ENCODE results near the gene EMILIN2.
"Not testable (repeated sequence)": the region's sequence is repeated elsewhere in the genome, so short reads cannot be mapped to it uniquely, and the experiment has no call there.

Gene EMILIN2

DNA sequence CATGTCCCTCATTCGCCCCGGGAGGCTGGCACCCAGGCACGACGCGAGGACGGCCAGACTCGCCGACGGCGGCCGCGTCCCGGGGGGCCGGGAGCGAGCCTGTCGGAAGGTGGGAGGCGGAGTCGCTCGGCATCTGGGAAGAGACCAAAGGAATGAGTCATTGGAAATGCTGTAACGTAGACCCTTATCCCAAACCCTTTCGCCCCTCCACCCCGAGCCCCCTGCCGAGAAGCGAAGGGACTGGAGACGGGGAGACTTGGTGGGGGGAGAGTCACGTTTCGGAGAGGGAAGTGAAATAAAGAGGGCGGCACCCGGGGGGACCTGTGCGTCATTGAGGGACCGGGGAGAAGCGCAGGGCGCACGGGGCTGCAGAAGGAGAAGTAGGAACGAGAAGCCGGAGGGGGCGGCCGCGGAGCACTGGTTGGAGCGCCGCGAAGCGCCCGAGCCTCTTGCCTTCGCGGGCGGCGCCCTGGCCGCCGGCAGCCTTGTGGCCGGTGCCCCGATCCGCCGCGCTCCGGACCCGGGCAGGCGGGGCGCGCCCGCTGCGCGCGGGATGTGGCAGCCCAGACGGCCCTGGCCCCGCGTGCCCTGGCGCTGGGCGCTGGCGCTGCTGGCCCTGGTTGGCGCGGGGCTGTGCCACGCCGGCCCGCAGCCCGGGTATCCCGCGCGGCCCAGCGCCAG, at the start of gene EMILIN2:
Gene EMILIN2 (plus strand): TSS at position 371 of the 681 bp plus-strand sequence. CDS start 183 bp downstream, at position 554.
- no peak for DNase-seq (ENCODE audit: low read depth, low spot score)

DNA sequence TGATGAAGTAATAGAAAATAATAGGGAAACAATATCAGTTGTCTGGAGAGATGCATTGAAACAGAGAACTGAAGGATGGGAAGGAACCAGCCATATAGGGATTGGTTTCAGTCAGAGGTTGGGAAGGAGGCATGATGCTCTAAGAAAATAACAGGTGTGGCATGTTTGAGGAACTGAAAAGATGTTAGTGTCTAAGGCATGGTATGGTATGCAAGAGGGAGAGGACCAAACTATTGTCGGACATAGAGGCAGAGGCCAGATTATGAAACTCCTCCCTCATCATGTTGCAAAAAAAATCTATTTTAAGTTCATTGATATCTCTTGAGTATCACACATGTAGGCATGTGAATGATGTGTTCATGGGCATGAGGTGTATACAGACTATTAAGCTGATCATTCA, 48.9 kb upstream of the EMILIN2 start:
- DNase-seq (ENCODE audit: low read depth, low spot score), result no peak

- no peak for DNase-seq (ENCODE audit: low read depth, low spot score)
These were observed 47.4 kb upstream of the EMILIN2 start for GRCh38 chr18:2799369-2799768.

GRCh38 chr18:2805970-2806943, 40.5 kb upstream of the EMILIN2 start:
- DNase-seq (ENCODE audit: low read depth, low spot score), result no peak

GRCh38 chr18:2808640-2809039, 38.2 kb upstream of the EMILIN2 start:
- DNase-seq (ENCODE audit: low read depth, low spot score), result not testable (repeated sequence)

- DNase-seq (ENCODE audit: low read depth, low spot score), result not testable (repeated sequence)
These were observed 37.1 kb upstream of the EMILIN2 start for GRCh38 chr18:2809666-2810183.

DNA sequence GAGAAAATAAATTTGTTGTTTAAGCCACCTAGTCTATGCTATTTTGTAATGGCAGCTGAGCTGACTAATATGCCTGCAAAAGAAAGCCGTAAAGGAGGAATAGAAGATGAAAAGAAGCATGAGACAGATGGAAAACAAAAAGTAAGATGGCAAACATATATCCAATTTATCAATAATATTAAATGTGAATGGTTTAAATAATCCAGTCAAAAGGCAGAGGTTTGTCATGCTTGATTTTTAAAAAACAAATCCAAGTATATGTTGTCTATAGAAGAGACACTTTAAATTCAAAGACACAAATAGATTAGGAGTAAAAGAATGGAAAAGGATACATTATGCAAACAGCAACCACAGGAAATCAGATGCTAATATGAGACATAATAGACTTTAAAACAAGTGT, 35.4 kb upstream of the EMILIN2 start:
- no peak for DNase-seq (ENCODE audit: low read depth, low spot score)

- DNase-seq (ENCODE audit: low read depth, low spot score), result no peak
These were observed 31.9 kb upstream of the EMILIN2 start for GRCh38 chr18:2814928-2815327.

DNA sequence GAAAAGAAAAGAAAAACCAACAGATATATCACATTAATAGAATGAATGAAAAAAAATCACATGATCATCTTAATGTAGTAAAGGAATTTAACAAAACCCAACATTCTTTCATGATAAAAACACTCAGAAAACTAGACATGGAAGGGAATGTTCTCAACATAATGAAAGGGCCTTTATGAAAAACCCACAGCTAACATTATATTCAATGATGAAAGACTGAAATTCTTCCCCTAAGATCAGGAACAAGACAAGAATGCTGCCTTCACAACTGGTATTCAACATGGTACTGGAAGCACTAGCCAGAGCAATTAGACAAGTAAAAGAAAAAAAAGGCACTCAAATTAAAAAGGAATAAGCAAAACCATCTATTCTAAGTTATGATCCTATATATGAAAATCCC, 28.5 kb upstream of the EMILIN2 start:
- no peak for DNase-seq (ENCODE audit: low read depth, low spot score)

DNA sequence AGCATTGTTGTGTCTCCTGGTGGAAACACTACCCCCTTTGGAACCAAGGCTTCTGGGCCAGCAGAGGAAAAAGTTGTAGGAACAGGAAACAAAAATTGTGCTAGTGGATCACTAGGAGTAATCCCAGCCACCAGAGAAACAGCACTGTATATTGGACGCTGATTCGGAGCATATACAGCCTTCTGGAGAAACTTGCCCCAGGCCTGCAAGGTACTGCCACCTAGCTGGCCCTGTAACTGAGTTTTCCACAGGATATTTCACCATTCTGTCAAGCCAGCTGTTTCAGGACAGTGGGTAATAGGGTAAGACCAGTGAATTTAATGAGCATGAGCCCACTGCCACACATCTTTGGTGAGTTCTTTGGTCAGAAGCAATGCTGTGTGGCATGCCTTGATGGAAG, 25.1 kb upstream of the EMILIN2 start:
- no peak for DNase-seq (ENCODE audit: low read depth, low spot score)

- no peak for DNase-seq (ENCODE audit: low read depth, low spot score)
These were observed 24.4 kb upstream of the EMILIN2 start for GRCh38 chr18:2822213-2822921.

DNA sequence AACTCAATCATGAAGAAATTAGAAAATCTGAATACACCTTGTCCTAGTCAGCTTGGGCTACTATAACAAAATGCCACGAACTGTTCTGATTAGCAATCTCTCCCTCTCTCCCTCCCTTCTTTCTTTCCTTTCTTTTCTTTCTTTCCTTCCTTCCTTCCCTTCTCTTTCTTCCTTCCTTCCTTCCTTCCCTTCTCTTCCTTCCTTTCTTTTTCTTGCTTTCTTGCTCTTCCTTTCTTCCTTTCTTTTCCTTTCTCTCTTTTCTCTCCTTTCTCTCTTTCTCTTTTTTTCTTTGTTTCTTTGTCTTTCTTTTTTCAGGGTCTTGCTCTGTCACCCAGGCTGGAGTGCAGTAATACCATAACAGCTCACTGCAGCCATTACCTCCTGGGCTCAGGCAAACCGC, 23.6 kb upstream of the EMILIN2 start:
- no peak for DNase-seq (ENCODE audit: low read depth, low spot score)

GRCh38 chr18:2823966-2824365, 22.8 kb upstream of the EMILIN2 start:
- no peak for DNase-seq (ENCODE audit: low read depth, low spot score)

- DNase-seq (ENCODE audit: low read depth, low spot score), result no peak
These were observed 21.9 kb upstream of the EMILIN2 start for GRCh38 chr18:2824865-2825264.

DNA sequence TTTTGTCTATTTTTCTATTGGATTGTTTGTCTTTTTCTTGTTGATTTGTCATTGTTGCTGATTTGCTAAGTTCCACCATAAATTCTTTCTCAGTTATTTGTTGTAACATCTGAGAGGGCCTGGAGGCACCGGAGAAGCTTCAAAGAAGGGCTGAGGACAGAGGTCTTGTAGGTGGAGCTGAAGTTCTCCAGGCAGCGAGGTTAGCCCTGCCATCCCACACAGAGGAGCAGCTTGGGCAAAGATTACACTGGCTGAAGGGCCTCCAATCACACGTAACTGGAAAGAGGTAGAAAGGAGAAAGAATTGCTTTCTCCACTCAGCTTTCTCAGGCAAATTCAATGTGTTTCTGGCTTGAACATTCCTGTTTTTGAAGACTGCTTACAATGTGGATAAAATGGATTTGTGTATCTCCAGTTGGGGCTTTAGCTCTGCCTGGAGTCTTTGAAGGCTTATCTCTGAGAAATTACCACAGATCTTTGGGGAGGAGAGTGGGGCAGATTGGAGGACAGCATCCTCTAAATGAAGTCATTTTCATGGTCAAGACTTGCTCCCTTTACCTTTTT, 21.1 kb upstream of the EMILIN2 start:
- DNase-seq (ENCODE audit: low read depth, low spot score), result no peak

DNA sequence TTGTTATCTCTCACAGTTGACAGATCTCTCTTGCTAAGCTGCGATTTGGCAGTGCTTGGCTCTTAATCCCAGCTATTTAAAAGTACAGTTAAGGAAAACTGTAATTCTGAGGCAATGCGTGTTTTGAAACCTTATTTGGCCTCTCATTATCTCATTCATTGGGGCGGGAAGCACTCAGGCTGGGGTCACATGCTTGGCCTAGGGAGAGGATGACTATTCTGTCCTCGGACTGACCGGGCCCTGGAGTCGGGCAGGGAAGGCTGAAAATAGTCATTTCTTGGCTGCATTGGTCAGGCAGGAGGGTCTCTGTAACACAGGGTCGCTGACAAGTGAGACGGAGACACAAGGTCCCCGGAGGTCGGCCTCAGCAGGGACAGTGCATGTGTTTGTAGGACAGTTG, 20.2 kb upstream of the EMILIN2 start:
- DNase-seq (ENCODE audit: low read depth, low spot score), result no peak

GRCh38 chr18:2827061-2827460, 19.7 kb upstream of the EMILIN2 start:
- DNase-seq (ENCODE audit: low read depth, low spot score), result no peak

GRCh38 chr18:2836118-2836517, 10.7 kb upstream of the EMILIN2 start:
- DNase-seq (ENCODE audit: low read depth, low spot score), result not testable (repeated sequence)

DNA sequence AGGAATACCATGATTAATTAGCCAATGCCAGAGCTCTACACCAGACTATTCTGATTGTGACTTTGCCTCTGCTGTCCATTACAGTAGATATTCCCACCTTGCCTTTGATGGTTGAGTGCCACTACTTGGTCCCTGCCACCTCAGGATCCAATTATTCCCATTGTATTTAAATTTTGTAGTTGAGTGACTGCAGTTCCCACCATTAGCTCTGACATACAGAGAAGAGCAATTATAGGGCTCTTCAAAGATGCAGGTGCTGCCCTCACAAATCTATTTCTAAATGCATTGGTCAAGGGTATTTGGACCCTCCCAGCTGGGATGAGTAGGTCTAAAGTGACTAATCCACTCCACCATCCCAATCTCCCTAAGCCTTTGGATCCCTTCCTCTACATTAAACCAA, 9.5 kb upstream of the EMILIN2 start:
- DNase-seq (ENCODE audit: low read depth, low spot score), result not testable (repeated sequence)

DNA sequence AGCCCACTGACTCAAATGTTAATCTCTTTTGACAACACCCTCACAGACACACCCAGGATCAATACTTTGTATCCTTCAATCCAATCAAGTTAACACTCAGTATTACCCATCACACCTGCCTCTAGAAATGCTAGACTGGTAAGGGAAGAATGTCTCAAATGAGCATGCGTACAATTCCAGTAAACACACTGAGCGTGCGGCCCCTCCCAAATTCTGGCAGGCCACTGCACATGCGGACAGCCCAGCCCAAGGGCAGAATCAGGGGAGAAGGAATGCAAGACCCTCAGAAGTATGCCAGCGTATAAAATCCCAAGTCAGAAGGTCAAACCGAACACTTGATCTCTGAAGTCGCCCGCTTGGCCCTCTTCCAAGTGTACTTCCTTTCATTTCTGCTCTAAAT, 7.6 kb upstream of the EMILIN2 start:
- no peak for DNase-seq (ENCODE audit: low read depth, low spot score)

DNA sequence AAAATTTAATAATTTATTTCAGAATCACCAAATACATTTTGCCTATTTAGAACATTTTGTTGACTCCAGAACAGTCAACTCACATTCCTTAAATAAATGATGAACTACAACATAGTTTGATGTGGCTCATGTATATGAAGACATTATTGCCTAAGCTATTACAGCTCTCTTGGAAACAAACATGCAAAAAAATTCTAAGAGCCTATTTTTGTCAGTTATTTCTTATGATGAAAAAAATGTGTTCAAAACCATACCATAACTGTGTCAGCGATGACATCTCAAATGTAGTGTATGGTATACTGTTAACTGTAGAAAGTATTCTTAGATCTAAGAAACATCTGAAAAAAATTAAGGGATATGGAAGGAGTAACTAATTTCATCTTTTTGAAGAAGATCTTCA, 6.3 kb upstream of the EMILIN2 start:
- no peak for DNase-seq (ENCODE audit: low read depth, low spot score)

DNA sequence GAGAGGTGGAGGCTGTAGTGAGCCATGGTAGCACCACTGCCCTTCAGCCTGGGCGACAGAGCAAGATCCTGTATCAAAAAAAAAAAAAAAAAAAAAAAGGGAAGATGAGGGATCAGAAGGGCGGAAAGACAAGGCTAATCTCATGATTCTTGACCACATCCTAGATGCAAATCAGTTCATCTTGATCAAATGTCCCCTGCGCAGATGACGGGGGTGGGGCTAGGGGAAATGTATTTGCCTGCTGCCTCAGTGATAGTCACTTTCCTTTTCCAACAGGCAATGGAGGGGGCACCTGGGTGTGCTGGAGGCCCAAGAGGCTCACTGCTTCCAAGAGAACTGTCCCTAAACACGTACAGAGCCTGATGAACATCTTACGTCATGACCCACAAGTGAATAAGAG, 3.7 kb upstream of the EMILIN2 start:
- no peak for DNase-seq (ENCODE audit: low read depth, low spot score)
